ENCODE results near the gene PCYT2. TPM values are rescaled to one million over a fixed set of nuclear protein-coding genes. Genes with fewer than 3 reads are reported as not detected.
A peak's percentile ranks its signal among the peaks of the same experiment; 100 is the strongest.

PCYT2 gene
- total RNA-seq, 1 experiment from 2014 or later, result 31.4 TPM

GRCh38 chr17:81923302-81924260 lies 12.4 kb upstream of the PCYT2 start:
- Mint-ChIP-seq H3K4me3 (peak overlapping the region; percentile 60), H3K27me3 (ENCODE audit: low read depth) (no peaks in the 10 kb centered on the region), H3K4me1 (peaks cover 29% of the 10 kb centered on the region), H3K9me3 (no peaks in the 10 kb centered on the region), H3K36me3 (peaks cover 10% of the 10 kb centered on the region), H3K27ac (peak overlapping the region; percentile 94; the same call in 1 of the 2 replicates)
- ChIA-PET POLR2A (interaction anchor here (0.5 to 2.5 kb wide), 7 partner anchors 8 to 100 kb away, joined by 3 to 9 read pairs (median 6); partner anchors contain the start of genes ANAPC11, CENPX and LRRC45), CTCF (interaction anchor here (0.5 to 2.9 kb wide), 16 partner anchors 13 to 114 kb away, joined by 3 to 15 read pairs (median 4); partner anchors contain the start of genes DCXR and PCYT2)
- ATAC-seq, result peak; percentile 7
- DNase-seq (ENCODE audit: low spot score), result peak; percentile 68
- TF ChIP-seq ARID4B (CRISPR knock-in tag; IDR thresholded peaks at IDR 0.05; ENCODE audit: borderline replicate concordance) (no peak), SP1 (CRISPR knock-in tag; conservative IDR thresholded peaks at IDR 0.05) (0 out of 2 replicates have a peak, but pooled peaks have one; percentile 30), HMGXB4 (CRISPR knock-in tag; IDR thresholded peaks at IDR 0.05) (no peak; the same call in 1 of the 2 replicates), STAT6 (CRISPR knock-in tag; conservative IDR thresholded peaks at IDR 0.05; ENCODE audit: low read depth) (no peak), ZNF423 (CRISPR knock-in tag; IDR thresholded peaks at IDR 0.05) (0 out of 2 replicates have a peak, but pooled peaks have one; percentile 10), SOX15 (CRISPR knock-in tag; IDR thresholded peaks at IDR 0.05) (no peak), ETV6 (CRISPR knock-in tag; IDR thresholded peaks at IDR 0.05) (no peak), EMX1 (CRISPR knock-in tag; IDR thresholded peaks at IDR 0.05) (no peak), ZNF425 (CRISPR knock-in tag; conservative IDR thresholded peaks at IDR 0.05) (no peak), ZBTB21 (CRISPR knock-in tag; IDR thresholded peaks at IDR 0.05; ENCODE audit: borderline replicate concordance) (no peak), NR1H2 (CRISPR knock-in tag; IDR thresholded peaks at IDR 0.05) (no peak), NFYB (CRISPR knock-in tag; conservative IDR thresholded peaks at IDR 0.05; ENCODE audit: low read depth) (peak; percentile 42), ATF3 (CRISPR knock-in tag; conservative IDR thresholded peaks at IDR 0.05) (no peak), FOXJ3 (CRISPR knock-in tag; IDR thresholded peaks at IDR 0.05; ENCODE audit: borderline replicate concordance) (no peak), ZNF317 (CRISPR knock-in tag; IDR thresholded peaks at IDR 0.05; ENCODE audit: borderline replicate concordance, low read depth) (no peak), PRDM15 (CRISPR knock-in tag; IDR thresholded peaks at IDR 0.05) (no peak), ZNF671 (CRISPR knock-in tag; IDR thresholded peaks at IDR 0.05) (no peak), FOXP1 (CRISPR knock-in tag; IDR thresholded peaks at IDR 0.05; ENCODE audit: borderline replicate concordance) (no peak), GTF2I (CRISPR knock-in tag; conservative IDR thresholded peaks at IDR 0.05) (no peak)
